DND-41 (cell line): Measurements from ENCODE around the gene SLC7A7.

Experiments
- ATAC-seq: fragments of 200-7000 bp; cut with Tn5 transposase; 3 replicates; pipeline ENCODE4 v1.9.1; 2021; ENCODE audit warnings: low read depth; ENCODE audit not compliant: insufficient read depth
- DNase-seq: peaks from one replicate; pipeline ENCODE4 v3.0.0-alpha.2; 2020
- H2AFZ ChIP-seq: 2 replicates; pipeline ENCODE4 v1.6.0; 2012; ENCODE audit warnings: low read depth, low read length
- H3K27ac ChIP-seq: 2 replicates; pipeline ENCODE4 v1.5.1; 2012; ENCODE audit warnings: low read length, inconsistent platforms
- H3K27me3 ChIP-seq: fragments of 200-600 bp; sonication (generic); 2 replicates; pipeline ENCODE4 v1.6.0; 2012; ENCODE audit warnings: low read length, mild to moderate bottlenecking, inconsistent platforms; ENCODE audit not compliant: insufficient read depth, poor library complexity
- H3K36me3 ChIP-seq: 2 replicates; pipeline ENCODE4 v1.5.1; 2012; ENCODE audit warnings: low read length, inconsistent platforms; ENCODE audit not compliant: insufficient read depth
- H3K4me1 ChIP-seq: 2 replicates; pipeline ENCODE4 v1.5.1; 2012; ENCODE audit warnings: mild to moderate bottlenecking, low read length; ENCODE audit not compliant: insufficient read depth
- H3K4me2 ChIP-seq: 2 replicates; pipeline ENCODE4 v1.6.0; 2012; ENCODE audit warnings: mild to moderate bottlenecking, moderate library complexity, low read length, inconsistent platforms; ENCODE audit not compliant: insufficient read depth
- H3K4me3 ChIP-seq, 2 experiments: fragments of 200-600 bp in 1 of 2; shearing (Covaris generic) in 1 of 2; 2 replicates each; pipeline ENCODE4 v1.5.1; 2012 to 2016; ENCODE audit warnings: inconsistent platforms in 2 of 2, low read length in 2 of 2, mild to moderate bottlenecking in 2 of 2, low read depth in 1 of 2, moderate library complexity in 1 of 2
- H3K79me2 ChIP-seq: 2 replicates; pipeline ENCODE4 v1.6.0; 2012; ENCODE audit warnings: low read length, inconsistent platforms; ENCODE audit not compliant: insufficient read depth
- H3K9ac ChIP-seq: 2 replicates; pipeline ENCODE4 v1.6.0; 2012; ENCODE audit warnings: low read depth, mild to moderate bottlenecking, inconsistent platforms, low read length, moderate library complexity
- H3K9me3 ChIP-seq: 2 replicates; pipeline ENCODE4 v1.5.1; 2012; ENCODE audit warnings: low read length, moderate library complexity, mild to moderate bottlenecking, inconsistent platforms; ENCODE audit not compliant: insufficient read depth, severe bottlenecking
- H4K20me1 ChIP-seq: 2 replicates; pipeline ENCODE4 v1.6.0; 2012; ENCODE audit warnings: low read length; ENCODE audit not compliant: insufficient read depth
- EZH2 ChIP-seq: IDR thresholded peaks from 3 replicates; pipeline ENCODE4 v1.6.1; 2012; ENCODE audit warnings: borderline replicate concordance, low read depth, mild to moderate bottlenecking, moderate library complexity, low read length, inconsistent platforms; ENCODE audit not compliant: severe bottlenecking
- TF ChIP-seq, protein P1 (sequence below): IDR thresholded peaks from 2 replicates; pipeline ENCODE4 v1.5.1; 2012; ENCODE audit warnings: borderline replicate concordance, low read length, moderate library complexity, mild to moderate bottlenecking; ENCODE audit not compliant: poor library complexity, severe bottlenecking; ENCODE audit errors: extremely low read depth

SLC7A7 gene

DNA sequence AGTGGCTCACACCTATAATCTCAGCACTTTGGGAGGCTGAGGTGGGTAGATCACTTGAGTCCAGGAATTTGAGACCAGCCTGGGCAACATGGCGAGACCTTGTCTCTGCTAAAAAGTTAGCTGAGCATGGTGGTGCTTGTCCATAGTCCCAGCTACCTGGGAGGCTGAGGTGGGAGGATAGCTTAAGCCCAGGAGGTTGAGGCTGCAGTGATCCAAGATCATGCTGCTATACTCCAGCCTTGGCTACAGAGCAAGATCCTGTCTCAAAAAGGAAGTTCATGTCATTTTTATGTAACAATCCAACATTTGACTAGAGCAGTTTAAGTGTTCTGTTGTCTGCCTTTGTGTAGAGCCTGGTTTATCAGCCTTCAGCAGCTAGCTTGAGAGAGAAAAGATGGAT is 42.5 kb downstream of the SLC7A7 start:
- H3K27me3 ChIP-seq: no peaks in the 10 kb centered on the region
- DNase-seq (no peak), ATAC-seq (no peak)
- TF ChIP-seq EZH2: no peak
- TF ChIP-seq, protein P1, sequence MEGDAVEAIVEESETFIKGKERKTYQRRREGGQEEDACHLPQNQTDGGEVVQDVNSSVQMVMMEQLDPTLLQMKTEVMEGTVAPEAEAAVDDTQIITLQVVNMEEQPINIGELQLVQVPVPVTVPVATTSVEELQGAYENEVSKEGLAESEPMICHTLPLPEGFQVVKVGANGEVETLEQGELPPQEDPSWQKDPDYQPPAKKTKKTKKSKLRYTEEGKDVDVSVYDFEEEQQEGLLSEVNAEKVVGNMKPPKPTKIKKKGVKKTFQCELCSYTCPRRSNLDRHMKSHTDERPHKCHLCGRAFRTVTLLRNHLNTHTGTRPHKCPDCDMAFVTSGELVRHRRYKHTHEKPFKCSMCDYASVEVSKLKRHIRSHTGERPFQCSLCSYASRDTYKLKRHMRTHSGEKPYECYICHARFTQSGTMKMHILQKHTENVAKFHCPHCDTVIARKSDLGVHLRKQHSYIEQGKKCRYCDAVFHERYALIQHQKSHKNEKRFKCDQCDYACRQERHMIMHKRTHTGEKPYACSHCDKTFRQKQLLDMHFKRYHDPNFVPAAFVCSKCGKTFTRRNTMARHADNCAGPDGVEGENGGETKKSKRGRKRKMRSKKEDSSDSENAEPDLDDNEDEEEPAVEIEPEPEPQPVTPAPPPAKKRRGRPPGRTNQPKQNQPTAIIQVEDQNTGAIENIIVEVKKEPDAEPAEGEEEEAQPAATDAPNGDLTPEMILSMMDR: no peak
- peaks cover 3% of the 10 kb centered on the region; the same call in 1 of the 2 replicates for H4K20me1 ChIP-seq
- H3K9ac ChIP-seq: no peak overlapping the region
- H3K9me3 ChIP-seq: no peaks in the 10 kb centered on the region
- no peak overlapping the region for H2AFZ ChIP-seq
- peaks cover 59% of the 10 kb centered on the region for H3K36me3 ChIP-seq
- no peak overlapping the region for H3K4me3 ChIP-seq
- H3K4me2 ChIP-seq: no peak overlapping the region
- H3K27ac ChIP-seq: no peak overlapping the region
- H3K4me1 ChIP-seq: peaks cover 8% of the 10 kb centered on the region
- H3K79me2 ChIP-seq: peaks cover 9% of the 10 kb centered on the region

DNA sequence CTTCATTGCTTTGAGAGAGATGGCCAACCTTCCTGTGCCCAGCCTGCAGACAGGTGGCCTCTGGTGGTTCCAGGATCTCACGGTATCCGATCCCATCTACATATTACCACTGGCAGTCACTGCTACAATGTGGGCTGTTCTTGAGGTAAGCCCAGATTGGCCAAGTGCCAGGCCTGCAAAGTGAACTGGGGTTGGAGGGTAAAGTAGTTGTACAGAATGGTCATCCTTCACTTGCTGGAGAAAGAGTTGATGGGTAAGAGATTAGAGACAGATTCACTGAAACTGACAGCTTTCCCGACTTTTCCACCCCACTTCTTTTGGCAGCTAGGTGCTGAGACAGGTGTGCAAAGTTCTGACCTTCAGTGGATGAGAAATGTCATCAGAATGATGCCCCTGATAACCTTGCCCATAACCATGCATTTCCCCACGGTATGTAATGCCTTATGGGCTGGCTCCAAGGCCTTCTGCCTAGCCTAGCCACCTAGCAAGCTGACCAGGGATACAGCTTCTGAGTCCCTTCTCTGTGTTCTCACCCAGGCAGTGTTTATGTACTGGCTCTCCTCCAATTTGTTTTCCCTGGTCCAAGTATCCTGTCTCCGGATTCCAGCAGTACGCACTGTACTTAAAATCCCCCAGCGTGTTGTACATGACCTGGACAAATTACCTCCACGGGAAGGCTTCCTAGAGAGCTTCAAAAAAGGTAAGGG is 44.6 kb downstream of the SLC7A7 start:
- no peak for TF ChIP-seq EZH2
- TF ChIP-seq, protein P1: no peak
- no peaks in the 10 kb centered on the region for H3K27me3 ChIP-seq
- no peaks in the 10 kb centered on the region for H3K9me3 ChIP-seq
- no peak overlapping the region for H3K4me3 ChIP-seq
- no peak overlapping the region for H3K4me2 ChIP-seq
- ATAC-seq (no peak), DNase-seq (no peak)
- no peak overlapping the region for H2AFZ ChIP-seq
- peaks cover 66% of the 10 kb centered on the region for H3K36me3 ChIP-seq
- no peak overlapping the region for H3K27ac ChIP-seq
- no peak overlapping the region for H3K9ac ChIP-seq
- H4K20me1 ChIP-seq: peaks cover 3% of the 10 kb centered on the region; the same call in 1 of the 2 replicates
- peaks cover 21% of the 10 kb centered on the region for H3K4me1 ChIP-seq
- peaks cover 27% of the 10 kb centered on the region for H3K79me2 ChIP-seq

DNA sequence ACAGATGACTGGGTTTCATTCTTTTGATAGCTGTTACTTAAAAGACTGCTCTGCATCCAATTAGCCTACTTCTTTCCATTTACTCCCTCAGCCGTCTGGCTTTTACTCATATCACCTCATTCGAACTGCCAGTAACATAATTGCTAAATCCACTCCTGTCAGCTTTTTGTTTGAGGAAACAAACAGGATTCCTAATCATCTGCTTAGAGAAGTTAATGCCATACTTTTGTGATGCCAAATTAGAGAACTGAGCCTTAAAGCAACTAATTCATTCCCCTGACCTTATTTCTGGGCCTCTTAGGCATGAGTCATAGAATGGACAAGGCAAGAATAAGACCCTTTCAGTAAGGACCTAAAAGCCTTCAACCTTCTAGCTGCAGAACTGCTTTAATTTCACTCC is 45.9 kb downstream of the SLC7A7 start:
- Histone ChIP-seq H4K20me1 (peaks cover 3% of the 10 kb centered on the region; the same call in 1 of the 2 replicates), H3K36me3 (peaks cover 66% of the 10 kb centered on the region), H3K27me3 (no peaks in the 10 kb centered on the region), H3K4me1 (peaks cover 26% of the 10 kb centered on the region), H3K9ac (no peak overlapping the region), H3K27ac (no peak overlapping the region), H2AFZ (no peak overlapping the region), H3K9me3 (no peaks in the 10 kb centered on the region), H3K79me2 (peaks cover 27% of the 10 kb centered on the region), H3K4me3 (no peak overlapping the region), H3K4me2 (no peak overlapping the region)
- no peak for DNase-seq
- TF ChIP-seq, protein P1: no peak
- no peak for TF ChIP-seq EZH2
- ATAC-seq: no peak
